GM04503 (cell line): ENCODE data around the gene MRPS27.

Source experiments
- DNase-seq: peaks from one replicate; pipeline ENCODE4 v3.0.0-alpha.2; 2012; ENCODE audit warnings: low read depth

Gene MRPS27

GRCh38 chr5:72256536-72256935 lies 63.5 kb downstream of the MRPS27 start:
- DNase-seq, result no peak

DNA sequence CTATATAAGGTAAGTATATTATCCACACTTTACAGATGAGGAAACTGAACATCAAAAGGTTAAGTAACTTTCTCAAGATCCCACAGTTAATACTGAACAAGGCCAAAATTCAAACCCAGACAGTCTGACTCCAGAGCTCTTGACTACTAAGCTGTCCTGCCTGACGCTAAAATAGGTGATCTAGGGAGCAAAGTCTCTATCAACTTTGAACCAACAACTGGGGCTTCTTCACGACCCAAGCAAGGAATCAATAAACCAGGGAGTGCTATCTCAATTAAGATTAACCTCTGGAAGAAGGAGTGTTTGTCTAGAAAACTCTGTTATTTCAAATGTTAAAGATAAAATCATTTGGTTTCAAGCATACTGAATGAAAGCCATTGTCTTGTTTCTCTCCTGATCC lies 64.4 kb downstream of the MRPS27 start:
- DNase-seq, result no peak

GRCh38 chr5:72255237-72255636 lies 64.8 kb downstream of the MRPS27 start:
- DNase-seq, result no peak

- DNase-seq, result no peak
These were observed 67.4 kb downstream of the MRPS27 start for GRCh38 chr5:72252574-72253155.

DNA sequence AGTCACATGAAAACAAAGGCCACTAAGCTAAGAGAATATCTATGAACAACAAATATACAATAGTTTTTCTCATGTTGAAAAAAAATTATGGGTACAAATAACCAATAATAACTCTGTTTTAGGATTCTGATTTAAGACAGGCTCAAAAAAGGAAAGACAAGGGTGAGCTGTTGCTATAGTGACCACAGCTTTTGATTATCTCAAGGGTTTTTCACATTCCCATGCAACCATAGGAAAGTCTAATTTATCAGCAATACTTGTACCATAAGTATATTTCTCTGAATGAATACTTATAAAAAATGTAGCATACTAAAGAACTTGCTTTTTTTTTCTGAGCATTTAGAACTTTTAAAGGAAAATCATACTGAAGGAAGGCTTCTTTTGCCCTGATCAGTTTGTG lies 68.0 kb downstream of the MRPS27 start:
- DNase-seq, result no peak

- no peak for DNase-seq
These were observed 68.7 kb downstream of the MRPS27 start for GRCh38 chr5:72251386-72251785.

GRCh38 chr5:72248410-72248981 lies 71.5 kb downstream of the MRPS27 start:
- DNase-seq, result peak; percentile 82

DNA sequence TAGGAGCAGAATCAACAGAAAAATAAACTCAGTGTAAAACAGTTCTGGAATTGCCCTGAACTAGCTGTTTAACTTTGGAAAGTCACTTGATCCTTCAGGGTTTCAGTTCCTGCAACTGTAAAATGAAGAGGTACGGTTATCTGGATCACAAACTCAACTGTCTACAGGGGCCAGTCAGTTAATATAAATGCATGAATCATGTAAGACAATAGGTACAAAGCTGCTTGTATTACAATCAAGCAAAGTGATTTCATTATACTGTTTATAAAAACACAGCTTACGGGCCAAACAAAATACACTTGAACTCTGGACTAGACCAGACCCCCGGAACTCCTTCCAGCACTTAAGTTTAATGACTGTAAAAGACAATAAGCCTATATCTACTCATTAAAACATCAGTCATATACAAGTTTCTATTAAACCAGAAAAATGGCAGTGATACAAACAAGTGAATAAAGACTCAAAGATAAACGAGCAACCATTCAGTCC lies 73.0 kb downstream of the MRPS27 start:
- no peak for DNase-seq

DNA sequence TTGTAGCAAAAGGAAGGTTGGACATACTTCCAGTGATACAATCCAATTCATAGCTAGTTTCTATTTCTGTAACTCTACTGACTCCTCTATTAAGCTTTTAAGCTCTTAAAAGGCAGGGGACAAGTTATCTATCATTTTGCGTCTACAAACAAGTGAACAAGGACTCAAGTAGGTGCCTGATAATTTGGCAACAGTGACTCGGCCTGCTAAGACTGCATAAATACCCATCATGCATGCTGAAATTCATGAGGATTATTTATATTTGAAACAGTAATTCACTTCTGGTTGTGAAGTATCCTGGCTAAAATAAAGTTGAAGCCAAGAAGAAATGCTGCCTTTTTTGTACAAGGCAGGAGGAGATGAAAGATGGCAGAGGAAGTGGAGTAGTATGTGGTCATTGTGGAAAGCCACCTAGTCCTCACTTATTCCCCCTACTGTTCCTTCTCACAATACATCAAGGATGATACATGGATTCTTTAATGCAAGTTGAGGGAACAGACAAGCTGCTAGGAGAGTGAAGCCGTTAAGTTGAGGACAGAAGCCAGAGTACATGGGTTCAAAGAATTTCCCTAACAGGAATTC lies 74.0 kb downstream of the MRPS27 start:
- DNase-seq, result no peak

DNA sequence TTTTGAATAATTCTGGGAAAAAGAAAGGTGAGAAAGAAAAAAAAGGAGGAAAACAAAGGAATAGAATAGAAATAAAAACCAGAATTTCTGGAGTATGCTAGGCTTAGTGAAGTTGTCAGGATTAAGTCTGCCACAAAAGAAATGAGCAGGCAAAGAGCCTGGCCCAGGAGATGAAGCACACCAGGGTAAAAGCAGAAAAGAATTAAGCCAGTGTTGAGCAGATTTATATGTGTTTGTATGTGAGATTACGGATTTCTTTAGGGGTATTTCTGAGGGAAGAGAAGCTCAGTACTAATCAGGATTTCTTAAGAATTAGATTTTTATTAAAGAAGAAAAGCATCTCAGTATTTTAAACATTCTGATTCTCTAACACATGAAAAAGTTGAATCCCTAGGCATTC lies 74.5 kb downstream of the MRPS27 start:
- DNase-seq, result no peak

GRCh38 chr5:72244862-72245371 lies 75.1 kb downstream of the MRPS27 start:
- DNase-seq, result no peak

DNA sequence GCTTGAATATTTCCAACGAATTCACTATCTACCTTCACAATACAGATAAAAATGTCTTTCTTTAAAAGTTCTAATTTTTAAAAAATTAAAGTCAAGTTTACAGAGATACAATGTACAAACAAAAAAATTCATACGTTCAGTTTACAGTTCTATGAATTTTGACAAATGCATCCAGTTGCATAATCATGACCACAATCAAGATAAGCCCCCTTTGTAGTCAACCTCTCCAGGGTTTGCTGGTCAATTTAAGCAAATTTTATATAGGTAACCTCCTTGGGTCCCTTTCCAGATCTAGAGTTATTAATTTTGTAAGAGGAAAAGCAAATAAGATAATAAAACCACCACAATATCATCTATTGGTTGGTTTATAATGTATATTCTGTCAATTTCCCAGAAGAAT lies 76.3 kb downstream of the MRPS27 start:
- no peak for DNase-seq

- DNase-seq, result no peak
These were observed 77.1 kb downstream of the MRPS27 start for GRCh38 chr5:72242796-72243475.

GRCh38 chr5:72241346-72242003 lies 78.6 kb downstream of the MRPS27 start:
- DNase-seq, result no peak

DNA sequence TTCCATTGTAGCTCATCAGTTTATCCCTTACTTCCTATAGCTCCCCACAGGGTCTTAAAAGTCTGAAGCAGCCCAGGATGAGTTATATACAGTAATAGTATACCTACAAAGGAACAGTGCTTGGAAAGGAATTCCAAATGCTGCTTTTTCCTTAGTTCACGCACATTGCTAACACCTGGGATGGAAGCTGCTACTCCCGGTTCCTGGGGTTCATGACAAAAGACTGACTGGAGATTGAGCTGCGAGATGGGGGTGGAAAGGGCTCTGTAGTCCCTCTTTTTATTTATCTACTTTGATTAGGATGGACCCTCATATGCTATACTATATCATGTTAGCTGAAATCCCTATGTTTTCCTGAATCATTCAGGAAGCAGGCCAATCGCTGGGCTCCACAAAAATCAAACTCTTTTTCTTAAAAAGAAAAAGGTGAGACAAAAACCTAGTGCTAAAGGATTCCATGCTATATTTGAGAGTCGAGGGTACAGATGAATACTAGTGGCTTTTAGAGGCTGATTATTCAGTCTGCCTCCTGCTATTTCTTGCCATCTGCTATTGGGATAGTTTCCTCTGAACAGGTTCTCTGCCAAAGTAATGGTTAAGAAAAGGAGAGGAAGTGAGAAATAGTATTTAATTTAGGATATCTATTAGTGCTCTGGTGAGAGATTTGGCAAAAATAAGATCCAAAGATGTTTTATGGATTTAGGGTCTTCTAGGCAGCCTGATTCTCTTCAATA lies 81.2 kb downstream of the MRPS27 start:
- DNase-seq, result no peak

GRCh38 chr5:72237879-72238278 lies 82.2 kb downstream of the MRPS27 start:
- no peak for DNase-seq

GRCh38 chr5:72237415-72237814 lies 82.6 kb downstream of the MRPS27 start:
- DNase-seq, result no peak

DNA sequence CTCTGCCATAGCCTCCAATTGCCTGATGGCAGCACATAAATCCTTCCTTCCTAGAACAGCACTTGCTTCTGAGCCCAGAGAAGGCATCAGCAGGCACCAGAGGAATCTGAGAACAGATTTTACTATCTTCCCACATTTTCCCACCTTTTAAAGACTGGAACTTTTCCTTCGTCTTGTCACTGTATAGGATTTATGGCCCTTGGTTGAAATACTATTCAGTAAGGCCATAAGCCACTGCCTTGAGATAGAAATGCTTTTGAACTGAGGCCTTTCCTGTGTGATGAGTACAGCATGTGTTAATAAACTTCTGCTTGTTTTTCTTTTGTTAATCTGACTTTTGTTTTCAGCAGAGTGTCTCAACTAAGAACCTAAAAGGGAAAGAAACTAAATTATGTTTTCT lies 84.3 kb downstream of the MRPS27 start:
- no peak for DNase-seq

- DNase-seq, result no peak
These were observed 85.2 kb downstream of the MRPS27 start for GRCh38 chr5:72234868-72235267.

DNA sequence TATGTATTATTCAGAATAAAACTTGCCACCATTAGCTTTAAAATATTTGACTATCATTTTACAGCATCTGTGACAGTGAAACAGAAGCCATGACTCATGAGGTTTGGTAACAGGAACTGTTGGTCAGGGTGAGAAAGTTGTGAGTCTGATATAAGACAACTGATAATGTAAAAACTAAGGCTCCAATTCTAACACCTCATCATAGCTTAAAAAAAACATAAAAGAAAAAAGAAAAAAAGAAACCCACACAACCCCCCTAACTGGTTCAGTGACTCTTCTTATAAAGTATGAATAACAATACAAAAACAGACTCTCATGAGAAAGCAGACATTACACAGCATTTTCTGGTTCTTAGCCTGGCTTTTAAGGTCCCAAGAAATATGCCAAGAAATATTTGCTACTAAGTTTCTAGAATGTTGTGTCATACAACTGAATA lies 85.8 kb downstream of the MRPS27 start:
- no peak for DNase-seq

DNA sequence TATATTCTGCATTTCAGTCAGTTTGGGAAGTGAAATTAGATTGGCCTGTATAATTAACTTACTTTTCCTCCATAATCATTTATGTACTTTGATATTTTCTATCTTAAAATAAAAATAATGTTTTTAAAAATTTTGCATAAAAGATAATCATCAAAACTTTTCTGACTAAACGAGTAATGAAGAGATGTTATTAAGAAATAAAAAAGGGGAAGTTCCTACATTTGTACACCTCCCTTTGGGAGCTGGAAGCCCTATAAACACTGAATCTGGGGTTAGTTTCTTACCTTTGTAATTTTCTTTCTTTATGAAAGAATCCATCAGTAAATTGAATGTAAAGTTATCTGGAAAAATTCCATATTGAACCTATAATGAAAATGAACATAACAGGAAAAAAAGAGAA lies 86.2 kb downstream of the MRPS27 start:
- DNase-seq, result no peak

GRCh38 chr5:72232838-72233237 lies 87.2 kb downstream of the MRPS27 start:
- no peak for DNase-seq
